HG03159 (cell line): Measurements from ENCODE around the gene TTLL8.

Experiments
- ATAC-seq: cut with Tn5 transposase; IDR thresholded peaks from one replicate; pipeline ENCODE4 v1.9.1; 2021; ENCODE audit warnings: mild to moderate bottlenecking, moderate library complexity; ENCODE audit not compliant: unreplicated experiment

Gene TTLL8

DNA sequence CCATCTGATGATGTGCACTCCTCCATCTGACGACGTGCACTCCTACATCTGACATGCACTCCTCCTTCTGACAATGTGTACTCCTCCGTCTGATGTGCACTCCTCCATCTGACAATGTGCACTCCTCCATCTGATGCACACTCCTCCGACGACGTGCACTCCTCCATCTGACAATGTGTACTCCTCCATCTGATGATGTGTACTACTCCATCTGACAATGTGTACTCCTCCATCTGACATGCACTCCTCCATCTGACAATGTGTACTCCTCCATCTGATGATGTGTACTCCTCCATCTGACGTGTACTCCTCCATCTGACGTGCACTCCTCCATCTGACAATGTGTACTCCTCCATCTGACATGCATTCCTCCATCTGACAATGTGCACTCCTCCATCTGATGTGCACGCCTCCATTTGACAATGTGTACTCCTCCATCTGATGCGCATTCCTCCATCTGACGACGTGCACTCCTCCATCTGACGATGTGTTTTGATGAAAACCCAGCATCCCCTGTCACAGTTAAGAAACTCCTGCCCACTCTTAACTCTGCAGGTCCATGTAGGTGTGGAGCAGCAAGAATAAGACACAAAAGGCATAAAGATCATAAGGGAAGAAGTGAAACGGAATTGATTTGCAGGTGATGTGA is 35.8 kb downstream of the TTLL8 start:
- ATAC-seq = no peak

DNA sequence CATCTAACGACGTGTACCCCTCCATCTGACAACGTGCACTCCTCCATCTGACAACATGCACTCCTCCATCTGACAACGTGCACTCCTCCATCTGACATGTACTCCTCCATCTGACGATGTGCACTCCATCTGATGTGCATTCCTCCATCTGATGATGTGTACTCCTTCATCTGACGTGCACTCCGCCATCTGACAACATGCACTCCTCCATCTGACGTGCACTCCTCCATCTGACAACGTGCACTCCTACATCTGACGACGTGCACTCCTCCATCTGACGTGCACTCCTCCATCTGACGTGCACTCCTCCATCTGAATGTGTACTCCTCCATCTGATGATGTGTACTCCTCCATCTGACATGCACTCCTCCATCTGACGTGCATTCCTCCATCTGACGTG is 37.5 kb downstream of the TTLL8 start:
- no peak for ATAC-seq

DNA sequence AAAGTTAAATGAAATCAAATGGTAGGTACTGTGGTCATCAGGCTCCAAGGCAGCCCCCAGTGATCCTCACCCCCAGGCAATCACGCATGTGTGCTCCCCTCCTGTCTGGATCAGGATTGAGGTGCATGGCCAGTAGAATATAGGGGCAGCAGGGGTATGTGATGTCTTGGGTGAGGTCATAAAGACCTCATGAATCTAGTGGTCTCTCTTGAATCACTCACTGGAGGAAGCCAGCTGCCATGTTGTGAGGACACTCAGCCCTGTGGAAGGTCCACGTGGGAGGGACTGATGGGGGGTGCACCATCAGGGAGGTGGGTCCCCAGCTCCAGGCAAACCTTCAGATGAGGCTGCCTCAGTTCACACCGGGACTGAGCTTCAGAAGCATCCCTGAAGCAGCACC is 38.8 kb downstream of the TTLL8 start:
- no peak for ATAC-seq

DNA sequence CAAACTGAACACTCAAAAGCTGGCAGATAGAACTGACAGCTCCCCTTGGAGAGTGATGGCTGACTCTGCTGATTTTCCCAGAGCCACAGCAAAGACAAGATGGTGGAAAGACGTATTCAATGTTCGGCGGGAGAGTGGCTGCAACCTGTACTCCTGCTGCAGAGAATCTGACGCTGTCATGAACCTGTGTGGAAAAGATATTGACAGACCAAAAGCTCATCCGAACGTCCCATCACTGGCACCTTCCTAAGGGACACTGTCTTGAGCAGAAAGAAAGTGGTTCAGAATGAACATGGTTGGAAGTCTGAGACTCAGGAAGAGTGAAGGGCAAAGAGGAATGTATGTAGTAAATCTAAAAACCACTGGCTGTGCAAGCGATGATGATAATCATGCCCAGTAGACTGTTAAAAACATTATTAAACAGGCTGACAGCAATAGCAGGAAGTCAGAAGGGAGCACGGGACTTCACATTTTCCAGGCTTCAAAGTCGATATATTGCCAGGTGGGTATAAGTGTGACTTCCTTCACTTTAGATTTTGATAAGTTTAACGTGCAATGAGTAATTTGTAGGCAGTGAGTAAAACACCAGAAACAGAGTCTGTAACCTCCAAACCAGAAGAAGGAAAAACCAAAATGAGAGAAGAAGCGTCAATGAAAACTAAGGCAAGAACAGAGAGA is 39.4 kb downstream of the TTLL8 start:
- ATAC-seq = no peak

DNA sequence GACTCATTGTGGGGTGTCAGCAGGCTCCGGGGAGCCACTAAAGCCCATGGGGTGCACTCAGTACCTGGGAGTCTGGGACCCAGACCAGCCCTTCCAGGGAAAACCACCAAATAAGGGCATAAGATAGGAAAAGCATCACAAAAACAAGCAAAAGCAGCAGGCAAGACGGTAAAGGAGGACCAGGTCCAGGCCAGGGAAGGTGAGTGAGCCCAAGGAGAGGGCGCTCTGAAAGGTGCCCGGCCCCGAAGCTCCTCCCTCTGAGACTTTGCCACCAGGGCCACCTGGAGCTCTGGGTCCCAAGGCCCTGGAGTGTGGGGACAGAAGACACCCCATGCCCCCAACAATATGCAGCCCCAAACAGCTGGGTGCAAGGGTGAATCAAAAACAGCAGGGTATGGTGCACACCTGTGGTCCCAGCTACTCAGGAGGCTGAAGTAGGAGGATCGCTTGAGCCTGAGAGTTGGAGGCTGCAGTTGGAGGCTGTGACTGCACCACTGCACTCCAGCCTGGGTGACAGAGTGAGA is 40.3 kb downstream of the TTLL8 start:
- ATAC-seq = no peak

DNA sequence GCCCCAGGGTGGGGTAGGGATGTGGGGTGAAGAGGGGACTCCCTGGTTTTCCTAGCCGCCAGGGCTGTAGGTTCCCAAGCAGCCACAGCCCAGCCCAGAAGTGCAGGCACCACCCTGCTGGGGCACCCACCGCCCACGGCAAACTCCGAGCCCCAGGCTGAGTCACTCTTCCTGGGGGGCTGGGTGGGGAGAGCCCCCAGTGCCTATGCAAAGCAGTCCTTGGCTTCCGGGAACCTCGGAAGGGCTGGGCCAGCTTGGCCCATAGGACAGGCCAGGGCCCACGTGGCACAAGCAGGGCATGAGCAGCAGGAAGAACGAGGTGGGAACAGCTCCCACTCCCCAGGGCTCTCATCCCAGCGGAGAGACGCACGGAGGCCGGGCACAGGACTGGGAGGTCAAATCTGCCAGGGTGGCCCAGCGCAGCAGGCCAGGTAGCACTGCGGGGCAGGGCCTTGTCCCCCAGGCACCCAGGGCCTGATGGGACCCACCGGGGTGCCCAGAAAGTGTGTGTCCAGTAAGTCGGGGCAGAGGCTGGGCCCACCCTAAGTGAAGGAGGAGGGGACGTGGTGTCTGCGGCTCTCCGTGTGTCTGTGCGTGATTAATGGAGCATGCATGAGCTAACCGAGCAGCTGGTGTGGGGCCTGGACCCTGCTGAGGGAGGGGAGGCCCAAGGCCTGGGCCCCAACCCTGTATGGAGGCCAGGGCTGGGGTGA is 41.0 kb downstream of the TTLL8 start:
- no peak for ATAC-seq

DNA sequence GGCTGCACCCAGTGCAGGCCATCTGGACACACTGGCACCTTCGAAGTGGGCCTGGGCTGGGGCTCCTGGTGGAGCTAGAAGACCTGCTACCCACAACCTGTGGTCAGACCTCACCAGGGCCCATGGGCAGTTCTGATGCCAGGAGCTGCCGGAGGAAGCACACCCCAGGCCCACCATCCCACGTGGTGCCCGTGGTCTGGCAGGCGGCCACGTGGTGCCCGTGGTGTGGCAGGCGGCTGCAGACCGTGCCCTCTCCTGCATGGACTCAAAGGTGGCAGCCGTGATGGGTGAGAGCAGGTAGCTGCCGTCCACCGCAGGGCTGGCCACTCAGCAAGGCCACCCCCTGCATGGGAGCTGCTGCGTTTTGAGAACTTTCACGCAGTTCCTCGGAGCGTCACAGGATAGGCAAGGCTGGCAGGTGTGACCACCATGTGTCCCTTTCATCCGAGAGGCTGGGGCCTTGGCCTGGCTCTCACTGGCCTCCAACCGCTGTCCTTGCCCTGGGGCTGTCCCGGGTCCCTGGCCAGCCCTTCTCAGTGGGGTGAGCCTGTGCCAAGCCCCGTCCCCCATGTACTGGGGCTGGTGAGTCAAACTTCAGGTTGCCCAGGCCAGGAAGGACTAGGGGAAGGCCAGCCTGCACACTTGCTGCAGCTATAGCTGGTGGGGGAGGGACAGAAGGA is 41.6 kb downstream of the TTLL8 start:
- ATAC-seq = no peak

DNA sequence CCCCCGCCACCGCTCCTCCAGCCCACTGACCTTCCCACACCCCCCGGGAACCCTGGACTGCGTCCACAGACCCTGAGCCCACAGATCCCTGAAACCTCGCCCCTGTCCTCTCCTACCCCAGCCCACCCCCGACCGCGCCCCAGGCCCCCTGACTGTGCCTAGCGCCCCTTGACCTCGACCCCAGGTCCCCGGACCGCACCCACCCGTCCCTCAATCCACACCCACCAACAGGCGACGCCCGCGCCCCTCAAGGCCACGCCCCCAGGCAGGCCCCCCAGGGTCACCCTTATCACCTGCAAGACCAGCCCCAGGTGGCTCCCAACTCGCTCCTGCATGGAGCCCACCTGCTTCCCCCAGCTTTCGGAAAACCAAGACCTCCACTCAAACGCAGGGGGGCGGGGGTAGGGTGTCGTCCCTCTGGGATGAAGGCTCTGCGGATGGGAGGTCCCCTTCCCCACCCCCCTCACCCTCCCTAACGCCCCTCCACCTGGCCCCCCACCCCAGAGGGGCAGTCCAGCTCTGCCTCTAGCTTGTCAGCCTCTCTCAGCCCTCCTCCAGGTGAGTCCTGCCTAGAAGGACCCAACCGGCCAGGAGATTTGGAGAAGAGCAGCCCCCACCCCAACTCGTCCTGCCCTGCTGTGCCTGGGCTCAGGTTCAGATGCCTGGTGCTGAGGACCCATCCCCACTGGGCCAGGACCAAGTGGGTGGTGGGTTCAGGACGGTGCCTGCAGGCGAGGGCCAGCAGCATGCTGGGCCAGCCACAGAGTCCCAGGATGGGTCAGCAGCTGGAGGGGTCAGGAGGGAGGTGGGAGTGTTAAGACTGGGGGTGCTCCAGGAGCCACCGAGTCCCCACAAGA is 42.4 kb downstream of the TTLL8 start:
- ATAC-seq = no peak

DNA sequence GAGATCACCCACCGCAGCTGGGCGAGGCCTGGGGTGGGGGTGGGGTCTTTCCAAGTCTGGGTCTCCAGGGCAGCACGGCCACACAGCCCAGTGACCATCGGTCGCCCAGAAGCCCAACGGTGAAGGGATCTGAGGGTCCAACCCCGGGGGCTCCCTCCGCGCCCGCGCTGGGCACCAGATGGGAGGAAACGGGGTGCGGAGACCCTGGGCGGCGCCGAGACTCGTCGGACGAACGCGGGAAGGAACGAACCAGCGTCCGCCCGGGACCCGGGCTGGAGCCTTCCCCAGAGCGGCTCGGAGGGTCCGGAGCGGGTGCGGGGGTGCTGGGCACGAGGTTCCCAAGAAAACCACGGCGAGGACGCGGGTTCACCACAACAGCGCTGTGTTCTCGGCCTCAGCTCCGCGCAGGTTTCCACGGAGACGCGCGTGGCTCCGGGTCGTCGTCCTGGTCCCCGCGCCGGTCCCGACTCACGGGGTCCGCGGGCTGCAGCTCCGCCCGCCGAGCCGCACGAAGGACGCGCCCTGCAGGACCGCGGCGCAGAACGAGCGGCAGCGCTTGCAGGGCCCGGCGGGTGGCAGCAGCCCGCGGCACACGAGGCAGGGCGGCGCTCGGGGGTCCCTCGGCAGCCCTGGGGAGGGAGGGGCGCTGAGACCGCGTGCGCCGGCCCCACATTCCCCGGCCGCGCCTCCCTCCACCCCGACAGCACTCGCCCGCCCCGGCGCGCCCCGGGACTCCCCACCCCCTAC is 43.3 kb downstream of the TTLL8 start:
- no peak for ATAC-seq

DNA sequence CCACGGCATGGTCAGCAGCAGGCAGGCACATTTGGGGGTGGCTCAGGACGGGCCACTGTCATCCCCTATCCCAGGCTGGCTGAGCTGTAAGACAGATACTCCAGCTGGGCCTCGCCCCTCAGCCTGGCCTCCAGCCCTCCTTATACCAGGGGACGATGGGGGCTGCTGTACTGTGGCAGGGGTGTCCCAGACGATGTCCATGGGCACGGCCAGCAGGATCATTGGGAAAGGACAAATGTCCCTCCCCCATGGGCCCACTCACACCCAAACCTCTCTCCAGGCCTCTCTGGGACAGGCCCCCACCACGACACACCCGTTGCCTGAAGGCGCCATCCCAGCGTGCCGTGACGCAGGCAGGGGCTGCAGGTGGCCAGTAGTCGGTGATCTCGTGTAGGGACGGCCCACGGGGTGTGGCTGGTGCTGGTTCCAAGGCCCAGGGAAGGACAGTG is 44.0 kb downstream of the TTLL8 start:
- no peak for ATAC-seq

DNA sequence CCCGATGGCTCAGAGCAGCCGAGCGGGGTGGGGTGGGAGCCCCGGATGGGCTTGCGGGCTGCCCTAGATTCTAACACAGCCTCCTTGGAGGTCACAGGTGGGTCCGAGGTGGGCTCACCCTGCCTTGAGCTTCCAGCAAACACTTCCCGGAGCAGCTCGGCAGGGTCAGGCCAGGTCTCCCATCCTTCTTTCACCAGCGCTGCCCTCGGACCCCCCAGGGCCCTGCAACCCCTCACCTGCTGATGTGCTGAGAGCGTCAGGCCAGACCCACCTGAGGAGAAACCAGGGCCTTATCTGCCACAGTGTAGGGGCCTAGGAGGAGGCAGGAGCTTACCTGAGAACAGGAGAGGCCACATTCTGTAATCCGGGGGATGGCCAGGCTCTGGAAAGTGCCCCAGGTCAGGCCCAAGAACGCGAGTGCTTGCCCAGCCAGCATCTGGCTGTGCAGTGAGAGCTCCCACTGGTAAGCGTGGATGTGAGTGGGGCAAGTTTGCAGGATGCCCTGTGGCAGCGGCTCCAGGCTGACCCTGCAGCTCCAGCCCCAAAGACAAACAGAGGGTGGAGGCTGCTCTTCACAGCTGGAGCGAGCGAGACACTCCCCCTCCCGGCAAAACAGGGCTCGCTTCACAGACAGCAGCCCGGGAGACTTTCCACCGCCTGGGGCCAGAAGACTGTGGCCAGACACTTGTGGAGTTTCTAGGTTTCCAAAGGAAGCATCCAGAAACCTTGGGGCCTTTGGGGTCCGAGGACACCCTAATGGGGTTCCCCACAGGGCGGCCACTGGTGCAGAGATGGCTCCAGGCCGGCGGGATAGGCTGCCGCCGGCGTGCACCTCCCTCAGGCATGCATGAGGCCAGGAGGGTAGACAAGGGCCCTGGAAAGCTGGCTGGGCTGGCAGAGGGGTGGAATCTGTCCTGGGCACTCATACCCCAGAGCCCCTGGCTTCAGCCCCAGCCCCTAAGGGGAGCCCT is 45.6 kb downstream of the TTLL8 start, which contains the start of gene IL17REL:
Gene IL17REL (minus strand): TSS at position 555 of the 971 bp plus-strand sequence. CDS start 119 bp downstream, at position 436.
- ATAC-seq = no peak

DNA sequence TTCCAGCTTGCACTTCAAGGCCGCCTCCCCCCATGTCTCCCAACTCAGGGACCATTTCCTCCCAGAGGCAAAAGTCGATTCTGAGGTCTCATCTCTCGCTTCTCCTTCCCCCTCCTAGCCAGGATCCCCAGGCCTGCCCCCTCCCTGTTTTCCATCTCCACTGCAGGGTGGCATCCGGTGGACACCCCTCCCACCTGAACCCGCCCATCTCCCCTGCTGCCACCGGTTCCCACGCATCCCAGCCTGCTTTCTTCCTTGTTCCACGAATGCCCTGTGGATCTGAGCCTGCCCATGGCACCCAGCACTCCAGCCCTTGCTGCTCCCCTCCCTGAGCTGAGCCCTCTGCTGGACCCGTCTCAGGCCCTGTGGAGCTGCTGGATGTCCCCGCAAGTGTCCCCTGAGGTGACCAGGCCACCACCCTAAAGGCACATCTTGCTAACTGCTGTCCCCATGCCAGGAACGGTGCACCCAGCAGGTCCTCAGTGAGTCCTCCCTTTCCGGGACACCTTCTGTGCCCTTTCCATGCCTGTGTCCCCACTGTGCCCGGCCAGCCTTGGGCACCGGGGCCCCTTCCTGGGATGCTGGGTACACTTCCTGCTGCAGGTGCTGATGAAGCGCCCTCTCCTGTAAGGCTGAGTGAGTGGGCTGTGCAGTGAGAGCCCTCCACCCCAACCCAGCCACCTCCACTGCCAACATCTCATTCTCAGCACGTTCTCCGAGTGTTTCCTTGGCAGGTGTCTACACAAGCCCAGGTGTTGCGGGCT is 46.5 kb downstream of the TTLL8 start:
- ATAC-seq = no peak

DNA sequence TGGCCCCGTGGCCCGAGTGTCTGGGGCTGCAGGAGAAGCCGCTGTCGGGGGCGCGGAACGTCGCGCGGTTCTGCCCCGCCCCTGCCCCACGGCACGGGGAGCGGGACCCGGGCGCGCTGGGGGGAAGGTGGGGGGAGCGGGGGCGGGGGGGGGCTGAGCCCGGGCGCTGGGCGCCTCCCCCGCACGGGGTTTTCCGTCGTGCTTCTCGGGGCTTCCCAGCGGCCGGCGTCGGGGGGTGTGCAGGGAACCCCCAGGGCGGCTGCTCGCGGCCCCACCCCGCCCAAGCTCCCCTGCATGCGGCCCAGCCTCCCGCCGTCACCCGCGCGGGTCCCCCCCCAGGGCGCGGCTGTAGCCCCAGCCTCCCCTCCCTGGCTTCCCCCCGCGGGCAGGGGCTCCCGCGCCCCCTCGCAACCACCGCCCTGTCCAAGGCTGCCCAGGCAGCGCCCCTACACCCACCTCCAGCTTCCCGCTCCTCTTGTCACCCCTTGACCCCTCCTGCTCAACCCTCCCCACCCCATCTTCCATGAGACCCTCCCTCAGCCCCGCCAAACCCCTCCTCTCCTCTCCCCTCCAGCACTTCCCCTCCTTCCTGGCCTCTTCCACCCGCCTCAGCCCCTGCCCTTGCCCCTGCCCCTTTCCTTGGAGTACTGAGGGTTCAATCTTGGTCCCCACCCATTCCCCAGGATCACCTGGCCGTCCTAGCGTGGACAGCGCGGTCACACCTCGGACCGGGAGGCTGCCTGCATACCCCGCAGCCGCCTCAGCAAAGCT is 47.2 kb downstream of the TTLL8 start:
- ATAC-seq = no peak

DNA sequence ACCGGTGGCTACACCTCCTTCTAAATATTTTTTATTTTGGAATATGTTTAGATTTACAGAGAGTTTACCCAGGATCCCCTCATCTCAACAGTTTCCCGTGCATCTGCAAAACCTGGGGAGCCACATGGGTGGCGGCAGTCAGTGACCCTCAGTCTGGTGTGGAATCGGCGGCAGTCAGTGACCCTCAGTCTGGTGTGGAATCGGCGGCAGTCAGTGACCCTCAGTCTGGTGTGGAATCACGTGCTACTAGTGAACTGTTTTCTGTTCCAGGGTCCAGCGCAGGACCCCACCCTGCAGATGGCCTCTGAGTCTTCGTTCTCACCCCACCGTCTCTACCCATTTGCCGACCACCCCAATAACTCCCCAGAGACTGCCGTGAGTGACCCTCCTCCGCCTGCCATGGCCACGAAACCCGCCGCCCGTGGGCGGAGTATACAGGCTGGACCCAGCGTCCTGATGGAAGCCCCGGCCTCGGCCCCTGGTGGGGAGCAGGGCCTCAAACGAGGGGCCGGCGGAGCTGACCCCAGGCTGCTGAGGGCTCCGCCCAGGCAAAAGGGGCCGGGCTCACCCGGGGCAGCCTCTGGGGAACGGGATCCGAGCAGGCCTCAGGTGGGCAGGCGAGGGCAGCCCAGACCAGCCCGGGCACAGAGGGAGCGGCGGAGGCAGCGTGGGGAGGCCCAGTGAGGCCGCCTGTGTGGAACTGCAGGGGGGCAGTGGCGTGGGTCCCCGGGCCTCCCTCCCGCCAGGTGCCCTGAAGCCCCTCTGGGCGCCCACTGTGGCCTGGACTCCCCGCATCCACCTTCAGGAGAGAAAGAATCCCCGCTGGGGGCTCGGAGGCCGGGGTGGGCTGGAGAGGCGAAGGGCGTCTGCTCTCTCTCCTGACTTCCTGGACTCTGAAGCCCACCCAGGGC is 48.1 kb downstream of the TTLL8 start:
- ATAC-seq = no peak

DNA sequence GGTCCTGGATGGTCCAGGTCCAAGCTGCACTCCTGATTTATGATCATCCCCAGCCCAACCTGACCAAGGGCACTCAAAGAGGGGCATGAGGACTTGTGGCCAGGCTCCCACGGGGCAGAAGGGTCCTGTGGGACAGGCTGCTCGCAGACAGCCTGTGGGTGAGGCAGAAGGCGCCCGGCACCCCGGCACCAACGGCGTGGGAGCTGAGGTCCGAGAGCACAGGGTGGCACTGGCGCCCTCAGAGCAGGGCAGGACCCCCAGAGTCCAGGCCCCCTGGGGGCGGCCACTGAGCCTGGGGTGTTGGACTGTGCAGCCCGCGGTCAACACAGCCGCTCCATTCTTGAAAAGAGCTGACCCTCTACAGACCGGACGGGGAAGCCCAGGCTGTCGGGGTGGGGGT is 48.8 kb downstream of the TTLL8 start:
- no peak for ATAC-seq
